ENCODE measurements around the gene GFY.

DNA sequence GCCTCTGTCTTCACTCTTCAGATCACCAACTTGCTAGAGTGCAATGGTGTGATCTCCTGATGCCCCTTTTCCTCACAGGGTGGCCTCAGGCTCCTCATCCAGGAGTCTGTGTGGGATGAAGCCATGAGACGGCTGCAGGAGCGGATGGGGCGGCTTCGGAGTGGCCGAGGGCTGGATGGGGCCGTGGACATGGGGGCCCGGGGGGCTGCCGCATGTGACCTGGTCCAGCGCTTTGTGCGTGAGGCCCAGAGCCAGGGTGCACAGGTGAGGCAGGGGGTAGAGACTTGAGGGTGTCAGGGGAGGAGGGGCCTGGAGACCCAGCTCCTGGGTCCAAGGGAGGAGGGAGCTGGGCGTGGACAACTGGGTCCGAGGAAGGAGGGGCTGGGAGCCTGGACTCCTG is 37.3 kb downstream of the GFY start:
- TF ChIP-seq, protein P1, sequence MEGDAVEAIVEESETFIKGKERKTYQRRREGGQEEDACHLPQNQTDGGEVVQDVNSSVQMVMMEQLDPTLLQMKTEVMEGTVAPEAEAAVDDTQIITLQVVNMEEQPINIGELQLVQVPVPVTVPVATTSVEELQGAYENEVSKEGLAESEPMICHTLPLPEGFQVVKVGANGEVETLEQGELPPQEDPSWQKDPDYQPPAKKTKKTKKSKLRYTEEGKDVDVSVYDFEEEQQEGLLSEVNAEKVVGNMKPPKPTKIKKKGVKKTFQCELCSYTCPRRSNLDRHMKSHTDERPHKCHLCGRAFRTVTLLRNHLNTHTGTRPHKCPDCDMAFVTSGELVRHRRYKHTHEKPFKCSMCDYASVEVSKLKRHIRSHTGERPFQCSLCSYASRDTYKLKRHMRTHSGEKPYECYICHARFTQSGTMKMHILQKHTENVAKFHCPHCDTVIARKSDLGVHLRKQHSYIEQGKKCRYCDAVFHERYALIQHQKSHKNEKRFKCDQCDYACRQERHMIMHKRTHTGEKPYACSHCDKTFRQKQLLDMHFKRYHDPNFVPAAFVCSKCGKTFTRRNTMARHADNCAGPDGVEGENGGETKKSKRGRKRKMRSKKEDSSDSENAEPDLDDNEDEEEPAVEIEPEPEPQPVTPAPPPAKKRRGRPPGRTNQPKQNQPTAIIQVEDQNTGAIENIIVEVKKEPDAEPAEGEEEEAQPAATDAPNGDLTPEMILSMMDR (conservative IDR thresholded peaks at IDR 0.05 in 1 of 2, IDR thresholded peaks at IDR 0.05 in 1 of 2; ENCODE audit: extremely low read depth in 1 of 2, insufficient read depth in 1 of 2, low read depth in 1 of 2, low read length in 2 of 2), result no peak
- no peak for TF ChIP-seq EZH2 (IDR thresholded peaks at IDR 0.05; ENCODE audit: borderline replicate concordance, low read length)

Measured in mammary epithelial cell (primary cell).